RWPE2 (cell line): Measurements from ENCODE around the gene IDH3B.

Experiments
- ATAC-seq: fragments of 200-7000 bp; cut with Tn5 transposase; 3 replicates; pipeline ENCODE4 v1.9.1; 2021; ENCODE audit warnings: low read depth
- DNase-seq: peaks from one replicate; pipeline ENCODE4 v3.0.0-alpha.2; 2020; ENCODE audit warnings: low spot score
- H3K27ac ChIP-seq: fragments of 450-650 bp; 2 replicates; pipeline ENCODE4 v1.5.1; 2017; ENCODE audit warnings: mild to moderate bottlenecking; ENCODE audit not compliant: poor library complexity, severe bottlenecking
- H3K27me3 ChIP-seq: fragments of 250-450 bp; sonication (Bioruptor Pico); 2 replicates; pipeline ENCODE4 v1.5.1; 2021; ENCODE audit warnings: mild to moderate bottlenecking, moderate library complexity; ENCODE audit not compliant: insufficient read depth, poor library complexity, severe bottlenecking
- H3K36me3 ChIP-seq: fragments of 250-450 bp; sonication (Bioruptor Pico); 2 replicates; pipeline ENCODE4 v1.5.1; 2020; ENCODE audit warnings: low read depth, mild to moderate bottlenecking, moderate library complexity
- H3K4me1 ChIP-seq: fragments of 250-450 bp; sonication (Bioruptor Pico); 2 replicates; pipeline ENCODE4 v1.5.1; 2021; ENCODE audit warnings: mild to moderate bottlenecking, moderate library complexity; ENCODE audit not compliant: insufficient read depth, poor library complexity, severe bottlenecking
- H3K4me3 ChIP-seq: fragments of 250-450 bp; sonication (Bioruptor Pico); 2 replicates; pipeline ENCODE4 v1.5.1; 2021; ENCODE audit warnings: mild to moderate bottlenecking, moderate library complexity; ENCODE audit not compliant: severe bottlenecking
- H3K9me3 ChIP-seq: fragments of 250-450 bp; sonication (Bioruptor Pico); 2 replicates; pipeline ENCODE4 v1.5.1; 2021; ENCODE audit warnings: mild to moderate bottlenecking, moderate library complexity; ENCODE audit not compliant: severe bottlenecking
- TF ChIP-seq, protein P1 (sequence below): fragments of 450-650 bp; IDR thresholded peaks from one replicate; pipeline ENCODE4 v1.5.1; 2017; ENCODE audit warnings: mild to moderate bottlenecking, moderate library complexity; ENCODE audit not compliant: poor library complexity, severe bottlenecking

IDH3B gene

DNA sequence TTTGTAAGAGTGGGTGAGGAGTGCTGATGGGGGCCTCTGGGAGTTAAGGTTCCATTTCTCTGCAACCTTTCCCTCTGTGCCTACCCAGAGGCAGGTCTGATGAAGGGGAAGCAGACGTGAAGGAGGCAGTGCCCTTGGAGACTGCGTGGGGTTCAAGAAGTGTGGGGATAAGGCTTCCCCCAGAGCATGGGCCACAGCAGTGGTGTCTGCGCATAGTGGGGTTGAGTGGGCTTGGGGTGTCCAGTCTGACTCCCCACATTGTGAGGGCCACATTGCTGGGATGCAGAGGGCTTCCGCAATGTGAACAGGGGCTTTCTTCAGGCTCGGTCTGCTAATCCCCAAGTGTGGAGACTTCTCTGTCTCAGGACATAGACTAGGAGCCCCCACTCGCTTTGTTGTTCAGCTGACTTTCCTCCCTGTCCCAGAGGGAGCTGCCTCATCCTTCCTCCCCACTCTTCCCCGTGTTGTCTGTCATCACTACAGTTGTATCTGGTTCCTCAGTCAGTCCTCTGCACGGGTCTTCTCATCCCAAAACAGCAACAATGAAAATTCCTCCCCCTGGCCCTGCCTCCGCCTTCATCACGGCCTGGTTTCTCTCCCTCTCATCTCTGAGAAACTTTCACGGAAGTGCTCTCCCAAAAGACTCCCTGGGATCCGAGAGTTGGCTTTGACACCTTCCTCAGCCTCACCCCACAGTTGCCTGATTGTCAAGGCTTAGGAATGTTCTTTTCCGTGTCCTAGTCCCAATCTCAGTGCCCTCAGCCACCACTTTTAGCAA is 31.4 kb upstream of the IDH3B start:
- DNase-seq = no peak
- Histone ChIP-seq H3K4me1 (no peaks in the 10 kb centered on the region), H3K9me3 (no peaks in the 10 kb centered on the region), H3K27ac (no peak overlapping the region), H3K27me3 (peaks cover 22% of the 10 kb centered on the region), H3K36me3 (no peaks in the 10 kb centered on the region), H3K4me3 (no peak overlapping the region)
- ATAC-seq = no peak
- TF ChIP-seq, protein P1, sequence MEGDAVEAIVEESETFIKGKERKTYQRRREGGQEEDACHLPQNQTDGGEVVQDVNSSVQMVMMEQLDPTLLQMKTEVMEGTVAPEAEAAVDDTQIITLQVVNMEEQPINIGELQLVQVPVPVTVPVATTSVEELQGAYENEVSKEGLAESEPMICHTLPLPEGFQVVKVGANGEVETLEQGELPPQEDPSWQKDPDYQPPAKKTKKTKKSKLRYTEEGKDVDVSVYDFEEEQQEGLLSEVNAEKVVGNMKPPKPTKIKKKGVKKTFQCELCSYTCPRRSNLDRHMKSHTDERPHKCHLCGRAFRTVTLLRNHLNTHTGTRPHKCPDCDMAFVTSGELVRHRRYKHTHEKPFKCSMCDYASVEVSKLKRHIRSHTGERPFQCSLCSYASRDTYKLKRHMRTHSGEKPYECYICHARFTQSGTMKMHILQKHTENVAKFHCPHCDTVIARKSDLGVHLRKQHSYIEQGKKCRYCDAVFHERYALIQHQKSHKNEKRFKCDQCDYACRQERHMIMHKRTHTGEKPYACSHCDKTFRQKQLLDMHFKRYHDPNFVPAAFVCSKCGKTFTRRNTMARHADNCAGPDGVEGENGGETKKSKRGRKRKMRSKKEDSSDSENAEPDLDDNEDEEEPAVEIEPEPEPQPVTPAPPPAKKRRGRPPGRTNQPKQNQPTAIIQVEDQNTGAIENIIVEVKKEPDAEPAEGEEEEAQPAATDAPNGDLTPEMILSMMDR = no peak

DNA sequence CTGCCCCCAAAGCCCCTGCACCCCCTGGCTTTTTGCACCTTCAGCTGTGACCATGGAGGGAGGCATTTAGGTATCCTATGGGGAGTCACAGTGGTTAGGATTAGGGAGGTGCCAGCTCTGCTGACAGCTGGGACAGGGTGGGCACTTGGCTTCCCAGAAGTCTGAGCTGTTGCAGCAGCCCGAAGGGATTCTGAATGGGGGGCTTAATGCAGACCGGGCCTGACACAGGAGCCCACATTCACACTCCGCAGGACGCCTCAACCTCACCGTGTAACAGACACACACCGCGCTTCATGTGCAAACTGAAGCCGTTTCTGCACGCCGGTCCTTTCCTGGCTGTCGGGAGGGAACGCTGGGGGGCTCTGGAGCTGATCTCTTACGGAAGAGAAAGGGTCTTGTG is 30.5 kb upstream of the IDH3B start:
- ATAC-seq = no peak
- H3K27me3 ChIP-seq = peaks cover 22% of the 10 kb centered on the region
- TF ChIP-seq, protein P1 = no peak
- H3K9me3 ChIP-seq = no peaks in the 10 kb centered on the region
- H3K27ac ChIP-seq = no peak overlapping the region
- no peaks in the 10 kb centered on the region for H3K4me1 ChIP-seq
- no peak for DNase-seq
- H3K4me3 ChIP-seq = no peak overlapping the region
- H3K36me3 ChIP-seq = no peaks in the 10 kb centered on the region

DNA sequence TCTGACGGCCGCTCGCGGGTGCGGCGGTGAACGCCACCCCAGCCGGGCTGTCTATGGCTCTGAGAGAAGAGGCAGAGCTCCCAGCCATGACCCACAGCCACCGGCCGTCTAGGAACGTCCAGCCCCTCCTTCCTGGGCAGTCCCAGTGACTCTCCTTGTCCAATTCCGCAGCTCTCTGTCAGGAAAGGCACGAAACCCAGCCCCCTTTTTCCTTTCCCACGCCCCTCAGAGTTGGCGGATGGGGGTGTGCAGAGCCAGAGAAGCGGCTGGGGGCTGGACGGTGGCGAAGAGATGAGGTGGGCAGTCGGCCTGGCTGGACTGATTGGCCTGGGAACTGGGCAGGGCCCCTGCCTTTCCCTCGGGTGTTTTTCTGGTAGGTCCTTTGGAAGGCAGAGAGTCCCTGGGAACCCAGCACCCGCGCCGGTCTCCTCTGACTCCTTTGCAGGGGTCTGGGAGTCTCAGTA is 30.0 kb upstream of the IDH3B start:
- Histone ChIP-seq H3K27me3 (peaks cover 22% of the 10 kb centered on the region), H3K36me3 (no peaks in the 10 kb centered on the region), H3K27ac (no peak overlapping the region), H3K4me3 (no peak overlapping the region), H3K9me3 (no peaks in the 10 kb centered on the region), H3K4me1 (no peaks in the 10 kb centered on the region)
- DNase-seq = no peak
- no peak for ATAC-seq
- TF ChIP-seq, protein P1 = no peak

DNA sequence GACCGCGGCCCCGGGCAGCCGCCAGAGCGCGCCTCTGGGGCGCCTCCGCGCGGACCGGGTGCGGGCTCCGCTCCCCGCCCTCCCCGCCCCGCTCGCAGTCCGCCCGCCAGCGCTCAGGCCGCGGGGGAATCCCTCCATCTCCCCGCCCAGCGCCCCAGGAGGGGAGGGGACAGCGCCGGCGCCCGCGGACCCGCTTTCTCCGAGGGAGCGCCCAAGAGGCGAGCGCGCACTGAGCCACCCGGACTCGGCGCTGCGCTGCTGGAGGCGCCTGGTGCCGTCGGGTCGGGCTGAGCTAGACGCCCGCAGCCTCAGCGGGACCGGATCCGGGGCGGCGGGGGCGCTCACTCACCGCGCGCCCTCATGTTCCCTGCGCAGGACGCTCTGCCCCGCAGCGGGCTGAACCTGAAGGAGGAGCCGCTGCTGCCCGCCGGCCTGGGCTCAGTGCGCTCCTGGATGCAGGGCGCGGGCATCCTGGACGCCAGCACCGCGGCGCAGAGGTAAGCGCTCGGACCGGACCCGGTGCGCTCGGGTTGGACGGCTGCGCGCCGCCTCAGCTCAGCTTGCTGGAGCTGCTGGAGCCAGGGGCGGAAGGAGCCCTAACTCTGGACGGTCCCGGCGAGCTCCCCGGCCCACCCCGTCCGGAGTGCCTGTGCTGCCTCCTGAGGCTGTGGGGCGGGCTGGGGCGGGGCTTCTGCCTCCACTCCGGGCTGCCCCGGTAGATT is 29.4 kb upstream of the IDH3B start:
- Histone ChIP-seq H3K27ac (no peak overlapping the region), H3K27me3 (peaks cover 22% of the 10 kb centered on the region), H3K36me3 (no peaks in the 10 kb centered on the region), H3K9me3 (no peaks in the 10 kb centered on the region), H3K4me3 (peak overlapping the region; percentile 40), H3K4me1 (no peaks in the 10 kb centered on the region)
- TF ChIP-seq, protein P1 = no peak
- DNase-seq (no peak), ATAC-seq (peak; percentile 40)

DNA sequence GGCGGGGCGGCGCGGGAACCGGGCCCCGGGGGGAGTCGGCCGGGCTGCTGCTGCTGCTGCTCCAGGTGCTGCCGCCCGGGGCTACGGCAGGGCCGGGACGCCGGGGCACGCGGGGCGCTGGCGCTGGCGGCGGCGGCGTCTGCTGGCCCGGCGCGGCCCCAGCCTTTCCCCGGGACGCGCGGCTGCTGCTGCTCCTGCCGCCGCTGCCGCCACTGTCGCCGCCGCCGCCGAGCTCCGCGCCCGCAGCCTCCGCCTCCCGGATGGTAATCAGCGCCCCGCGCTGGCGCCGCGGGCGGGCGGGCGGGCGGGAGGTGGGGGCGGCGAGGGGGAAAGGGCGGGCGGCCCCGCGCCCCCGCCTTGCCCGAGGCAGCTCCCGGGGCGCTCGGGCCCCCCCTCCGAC is 28.9 kb upstream of the IDH3B start:
- DNase-seq (no peak), ATAC-seq (no peak)
- Histone ChIP-seq H3K9me3 (no peaks in the 10 kb centered on the region), H3K4me1 (no peaks in the 10 kb centered on the region), H3K4me3 (peak overlapping the region; percentile 40), H3K27me3 (peaks cover 22% of the 10 kb centered on the region), H3K36me3 (no peaks in the 10 kb centered on the region), H3K27ac (no peak overlapping the region)
- TF ChIP-seq, protein P1 = no peak
